ENCODE results near the gene STRA8. TPM values are rescaled to one million over a fixed set of nuclear protein-coding genes. Genes with fewer than 3 reads are reported as not detected.
A peak's percentile ranks its signal among the peaks of the same experiment; 100 is the strongest.

Gene STRA8
- total and polyA plus RNA-seq, 3 donors from 2014 or later: 0.87 to 3.5 (median 1.4) TPM

GRCh38 chr7:135235841-135236240 is 2.2 kb downstream of the STRA8 start:
- DNase-seq: no peak
- Histone ChIP-seq H3K4me1 (no peaks in the 10 kb centered on the region), H3K27me3 (no peaks in the 10 kb centered on the region), H3K4me3 (no peak overlapping the region), H3K36me3 (ENCODE audit: low read depth, missing control alignments) (no peaks in the 10 kb centered on the region), H3K27ac (no peak overlapping the region), H3K9me3 (no peaks in the 10 kb centered on the region)
- intact Hi-C loops (cut with DNase I; ENCODE audit: low total_unique reads): no loop called here
- TF ChIP-seq POLR2A (IDR thresholded peaks at IDR 0.05) (no peak), CTCF (IDR thresholded peaks at IDR 0.05) (no peak)
- 94 to 95% methylated on average over 5 of the region's 5 CpGs for WGBS, 2 donors

- WGBS, 2 donors: 82 to 94% methylated on average over 2 of the region's 2 CpGs
- Histone ChIP-seq H3K9me3 (no peaks in the 10 kb centered on the region), H3K27ac (no peak overlapping the region), H3K4me3 (no peak overlapping the region), H3K36me3 (ENCODE audit: low read depth, missing control alignments) (no peaks in the 10 kb centered on the region), H3K4me1 (no peaks in the 10 kb centered on the region), H3K27me3 (no peaks in the 10 kb centered on the region)
- intact Hi-C loops (cut with DNase I; ENCODE audit: low total_unique reads): no loop called here
- TF ChIP-seq POLR2A (IDR thresholded peaks at IDR 0.05) (no peak), CTCF (IDR thresholded peaks at IDR 0.05) (no peak)
- no peak for DNase-seq
Observed at GRCh38 chr7:135236727-135237126, 3.1 kb downstream of the STRA8 start.

- peak overlapping the region in 1 of 2 donors; percentile 17 for H3K4me3 ChIP-seq
- peak; percentile 49 for DNase-seq
- H3K4me1 ChIP-seq: no peaks in the 10 kb centered on the region
- no peak overlapping the region for H3K27ac ChIP-seq
- TF ChIP-seq POLR2A (IDR thresholded peaks at IDR 0.05): no peak
- TF ChIP-seq CTCF (IDR thresholded peaks at IDR 0.05): peak in 2 of 3 experiments; percentile 27 to 41
- H3K36me3 ChIP-seq (ENCODE audit: low read depth, missing control alignments): no peaks in the 10 kb centered on the region
- intact Hi-C loops (cut with DNase I; ENCODE audit: low total_unique reads): no loop called here
- no peaks in the 10 kb centered on the region for H3K27me3 ChIP-seq
- WGBS, 2 donors: 66 to 80% methylated on average over 6 to 11 of the region's 11 CpGs
- H3K9me3 ChIP-seq: no peaks in the 10 kb centered on the region
Observed at GRCh38 chr7:135238112-135238744, 4.6 kb downstream of the STRA8 start.

- no peak for DNase-seq
- no peak overlapping the region for H3K27ac ChIP-seq
- no peaks in the 10 kb centered on the region for H3K4me1 ChIP-seq
- H3K27me3 ChIP-seq: no peaks in the 10 kb centered on the region
- intact Hi-C loops (cut with DNase I; ENCODE audit: low total_unique reads): no loop called here
- H3K9me3 ChIP-seq: no peaks in the 10 kb centered on the region
- WGBS, 2 donors: 93 to 94% methylated on average over 7 of the region's 7 CpGs
- no peaks in the 10 kb centered on the region for H3K36me3 ChIP-seq (ENCODE audit: low read depth, missing control alignments)
- TF ChIP-seq POLR2A (IDR thresholded peaks at IDR 0.05): no peak
- no peak for TF ChIP-seq CTCF (IDR thresholded peaks at IDR 0.05)
- no peak overlapping the region for H3K4me3 ChIP-seq
Observed at GRCh38 chr7:135239263-135239662, 5.6 kb downstream of the STRA8 start.

- intact Hi-C loops (cut with DNase I; ENCODE audit: low total_unique reads): no loop called here
- Histone ChIP-seq H3K36me3 (ENCODE audit: low read depth, missing control alignments) (no peaks in the 10 kb centered on the region), H3K4me3 (no peak overlapping the region), H3K9me3 (no peaks in the 10 kb centered on the region), H3K4me1 (no peaks in the 10 kb centered on the region), H3K27ac (no peak overlapping the region), H3K27me3 (no peaks in the 10 kb centered on the region)
- TF ChIP-seq CTCF (IDR thresholded peaks at IDR 0.05) (no peak), POLR2A (IDR thresholded peaks at IDR 0.05) (no peak)
- DNase-seq: no peak
- 93 to 95% methylated on average over 9 of the region's 9 CpGs for WGBS, 2 donors
Observed at GRCh38 chr7:135240441-135240840, 6.8 kb downstream of the STRA8 start.
